Suprapubic skin (tissue), 3 donors: Measurements from ENCODE around the gene GAS5.

Experiments used
- POLR2A ChIP-seq, 2 donors: fragments of 450-650 bp; IDR thresholded peaks; one replicate each; pipeline ENCODE4 v1.6.1; 2017; ENCODE audit warnings: antibody characterized with exemption in 2 of 2, mild to moderate bottlenecking in 2 of 2, moderate library complexity in 2 of 2
- TF ChIP-seq, protein P1 (sequence below), 2 donors: fragments of 200-600 bp in 1 of 2; fragments of 450-650 bp in 1 of 2; sonication (generic) in 1 of 2; IDR thresholded peaks; one replicate each; pipeline ENCODE4 v1.5.1; 2016 to 2019; ENCODE audit warnings: antibody characterized with exemption in 2 of 2, mild to moderate bottlenecking in 1 of 2, moderate library complexity in 1 of 2

DNA sequence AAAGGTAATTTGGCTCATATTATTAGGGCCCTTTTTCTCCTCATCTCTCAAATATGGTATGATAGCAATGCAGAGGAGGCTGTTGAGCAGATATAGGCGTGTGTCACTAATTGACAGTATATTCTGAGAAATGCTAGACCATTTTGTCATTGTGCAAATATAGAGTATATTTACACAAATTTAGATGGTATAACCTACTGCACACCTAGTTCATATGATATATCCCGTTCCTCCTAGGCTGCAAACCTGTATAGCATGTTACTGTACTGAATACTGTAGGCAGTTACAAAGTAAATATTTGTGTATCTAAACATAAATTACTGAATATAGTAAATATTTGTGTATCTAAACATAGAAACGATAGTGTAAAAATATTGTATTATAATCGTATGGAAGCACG, 8.9 kb upstream of the GAS5 start:
- TF ChIP-seq, protein P1, sequence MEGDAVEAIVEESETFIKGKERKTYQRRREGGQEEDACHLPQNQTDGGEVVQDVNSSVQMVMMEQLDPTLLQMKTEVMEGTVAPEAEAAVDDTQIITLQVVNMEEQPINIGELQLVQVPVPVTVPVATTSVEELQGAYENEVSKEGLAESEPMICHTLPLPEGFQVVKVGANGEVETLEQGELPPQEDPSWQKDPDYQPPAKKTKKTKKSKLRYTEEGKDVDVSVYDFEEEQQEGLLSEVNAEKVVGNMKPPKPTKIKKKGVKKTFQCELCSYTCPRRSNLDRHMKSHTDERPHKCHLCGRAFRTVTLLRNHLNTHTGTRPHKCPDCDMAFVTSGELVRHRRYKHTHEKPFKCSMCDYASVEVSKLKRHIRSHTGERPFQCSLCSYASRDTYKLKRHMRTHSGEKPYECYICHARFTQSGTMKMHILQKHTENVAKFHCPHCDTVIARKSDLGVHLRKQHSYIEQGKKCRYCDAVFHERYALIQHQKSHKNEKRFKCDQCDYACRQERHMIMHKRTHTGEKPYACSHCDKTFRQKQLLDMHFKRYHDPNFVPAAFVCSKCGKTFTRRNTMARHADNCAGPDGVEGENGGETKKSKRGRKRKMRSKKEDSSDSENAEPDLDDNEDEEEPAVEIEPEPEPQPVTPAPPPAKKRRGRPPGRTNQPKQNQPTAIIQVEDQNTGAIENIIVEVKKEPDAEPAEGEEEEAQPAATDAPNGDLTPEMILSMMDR (IDR thresholded peaks at IDR 0.05), result no peak
- TF ChIP-seq POLR2A (IDR thresholded peaks at IDR 0.05), result no peak
